Activated T-helper 1 cell treated with anti-CD3 and anti-CD28 coated beads, Interleukin-12 subunit alpha, Interleukin-12 subunit beta, Interleukin-2, Interleukin-4 antibody, amounts not matched to agents 30 ng/mL and 10 ng/mL and 1 ng/mL, durations not matched to agents 14 hours and 24 hours and 36 hours (primary cell): ENCODE data around the gene MPV17. TPM values are rescaled to one million over a fixed set of nuclear protein-coding genes. Genes with fewer than 3 reads are reported as not detected.

Experiments
- DNase-seq: peaks from one replicate; pipeline ENCODE4 v3.0.0; 2021; ENCODE audit warnings: low spot score
- H3K27ac Mint-ChIP-seq: one replicate; pipeline ENCODE4 v1.8.0; 2021; ENCODE audit warnings: mild to moderate bottlenecking, mixed read lengths
- H3K27me3 Mint-ChIP-seq: one replicate; pipeline ENCODE4 v1.8.0; 2022; ENCODE audit warnings: mild to moderate bottlenecking, moderate library complexity, mixed read lengths; ENCODE audit not compliant: insufficient read depth
- H3K36me3 Mint-ChIP-seq: one replicate; pipeline ENCODE4 v1.8.0; 2021; ENCODE audit warnings: low read depth, mixed read lengths
- H3K4me1 Mint-ChIP-seq: one replicate; pipeline ENCODE4 v1.8.0; 2021; ENCODE audit warnings: low read depth, mixed read lengths
- H3K4me3 Mint-ChIP-seq: one replicate; pipeline ENCODE4 v1.8.0; 2021; ENCODE audit warnings: mild to moderate bottlenecking, moderate library complexity, mixed read lengths
- H3K9me3 Mint-ChIP-seq: one replicate; pipeline ENCODE4 v1.8.0; 2021; ENCODE audit warnings: mixed read lengths
- intact Hi-C: fragments of 100-400 bp; cut with micrococcal nuclease; formaldehyde crosslinking; loops from one replicate; pipeline ENCODE4 v1.15.1; 2024
- total RNA-seq: library from RNA; stranded (reverse); gene quantifications from 2 replicates; pipeline ENCODE4 v1.2.3, GENCODE V29; 2022

Gene MPV17
- total RNA-seq, 1 donor from 2014 or later = 89.9 TPM

- Mint-ChIP-seq H3K9me3 (no peaks in the 10 kb centered on the region), H3K36me3 (no peaks in the 10 kb centered on the region)
- intact Hi-C loops = loop anchor here (1.0 to 2.0 kb wide), 3 partner anchors 15 to 418 kb away; partner anchors contain the start of gene MAPRE3
Measured at GRCh38 chr2:27264753-27265535, 58.0 kb downstream of the MPV17 start.

GRCh38 chr2:27264253-27264752, 58.6 kb downstream of the MPV17 start:
- Mint-ChIP-seq H3K36me3 (no peaks in the 10 kb centered on the region), H3K4me3 (peak overlapping the region; percentile 86), H3K9me3 (no peaks in the 10 kb centered on the region), H3K27ac (peak overlapping the region; percentile 6), H3K4me1 (peaks cover 14% of the 10 kb centered on the region), H3K27me3 (peaks cover 42% of the 10 kb centered on the region)
- no peak for DNase-seq
- intact Hi-C loops = loop anchor here (1.0 to 2.0 kb wide), 3 partner anchors 16 to 418 kb away; partner anchors contain the start of gene MAPRE3

More at GRCh38 chr2:27264753-27265535, 58.0 kb downstream of the MPV17 start:
- peak; percentile 32 for DNase-seq
- H3K27ac Mint-ChIP-seq = peak overlapping the region; percentile 7
- peaks cover 14% of the 10 kb centered on the region for H3K4me1 Mint-ChIP-seq
- peak overlapping the region; percentile 43 for H3K4me3 Mint-ChIP-seq
- H3K27me3 Mint-ChIP-seq = peaks cover 44% of the 10 kb centered on the region

GRCh38 chr2:27263287-27264252, 59.3 kb downstream of the MPV17 start:
- Mint-ChIP-seq H3K4me1 (peaks cover 14% of the 10 kb centered on the region), H3K4me3 (peak overlapping the region; percentile 86)

GRCh38 chr2:27262379-27263286, 60.3 kb downstream of the MPV17 start, which contains the start of gene SLC30A3:
Gene SLC30A3, minus strand, starts transcription at chr2:27263047. Its CDS starts 141 bp downstream, at chr2:27262906.
- intact Hi-C loops = loop anchor here (1.0 to 2.0 kb wide), 4 partner anchors 45 to 176 kb away; partner anchors contain the start of genes ATRAID, CAD, KHK and MPV17
- Mint-ChIP-seq H3K27me3 (peaks cover 41% of the 10 kb centered on the region), H3K9me3 (no peaks in the 10 kb centered on the region), H3K36me3 (no peaks in the 10 kb centered on the region), H3K27ac (no peak within 1 kb of the TSS), H3K4me3 (peak within 1 kb of the TSS; percentile 86), H3K4me1 (peaks cover 14% of the 10 kb centered on the region)
- DNase-seq = peak; percentile 66

More at GRCh38 chr2:27263287-27264252, 59.3 kb downstream of the MPV17 start:
- DNase-seq = no peak
- H3K36me3 Mint-ChIP-seq = no peaks in the 10 kb centered on the region
- intact Hi-C loops = loop anchor here (1.0 to 2.0 kb wide), 7 partner anchors 17 to 417 kb away; partner anchors contain the start of genes ATRAID, CAD, KHK and MAPRE3
- peaks cover 41% of the 10 kb centered on the region for H3K27me3 Mint-ChIP-seq
- no peaks in the 10 kb centered on the region for H3K9me3 Mint-ChIP-seq
- H3K27ac Mint-ChIP-seq = no peak overlapping the region

GRCh38 chr2:27261926-27262298, 61.0 kb downstream of the MPV17 start:
- intact Hi-C loops = loop anchor here (2.0 kb wide), 1 partner anchor 61 kb away; the partner anchor contains the start of gene MPV17
- H3K4me3 Mint-ChIP-seq = peak overlapping the region; percentile 59
- no peak for DNase-seq
- H3K27ac Mint-ChIP-seq = no peak overlapping the region
- peaks cover 41% of the 10 kb centered on the region for H3K27me3 Mint-ChIP-seq
- H3K4me1 Mint-ChIP-seq = peaks cover 14% of the 10 kb centered on the region
- no peaks in the 10 kb centered on the region for H3K9me3 Mint-ChIP-seq
- H3K36me3 Mint-ChIP-seq = no peaks in the 10 kb centered on the region

GRCh38 chr2:27261241-27261925, 61.5 kb downstream of the MPV17 start:
- Mint-ChIP-seq H3K27me3 (peaks cover 46% of the 10 kb centered on the region), H3K9me3 (no peaks in the 10 kb centered on the region), H3K4me1 (peaks cover 14% of the 10 kb centered on the region), H3K36me3 (no peaks in the 10 kb centered on the region), H3K27ac (no peak overlapping the region), H3K4me3 (peak overlapping the region; percentile 59)
- intact Hi-C loops = no loop called here
- no peak for DNase-seq

Other genes starting within 250 kb of the MPV17 start
- gene EMILIN1, start 244.5 kb downstream of the MPV17 start, total RNA-seq = 1.1 and 1.5 TPM in 2 replicates
- gene KHK, start 236.3 kb downstream of the MPV17 start, total RNA-seq = 12.2 and 12.4 TPM in 2 replicates
- 12.9 and 18.0 TPM in 2 replicates for gene CGREF1, start 204.0 kb downstream of the MPV17 start, total RNA-seq
- 0.34 and 0.96 TPM in 2 replicates for gene ABHD1, start 199.3 kb downstream of the MPV17 start, total RNA-seq
- 95.9 and 97.1 TPM in 2 replicates for gene PREB, start 188.5 kb downstream of the MPV17 start, total RNA-seq
- gene PRR30, start 183.7 kb downstream of the MPV17 start, total RNA-seq = not detected in 2 replicates
- not detected in 2 replicates for gene TCF23, start 174.1 kb downstream of the MPV17 start, total RNA-seq
- 107 and 111 TPM in 2 replicates for gene ATRAID, start 111.1 kb downstream of the MPV17 start, total RNA-seq
- gene SLC5A6, start 110.8 kb downstream of the MPV17 start, total RNA-seq = 89.2 and 105 TPM in 2 replicates
- 135 and 138 TPM in 2 replicates for gene CAD, start 105.7 kb downstream of the MPV17 start, total RNA-seq
- gene SLC30A3, start 60.0 kb downstream of the MPV17 start, total RNA-seq = 2.1 and 2.2 TPM in 2 replicates
- gene DNAJC5G, start 47.7 kb downstream of the MPV17 start, total RNA-seq = not detected in 2 replicates
- 0.26 TPM in 1 of 2 replicates, not detected in the other for gene TRIM54, start 40.7 kb downstream of the MPV17 start, total RNA-seq
- gene UCN, start 14.7 kb downstream of the MPV17 start, total RNA-seq = 1.4 and 1.8 TPM in 2 replicates
- 86.3 and 86.6 TPM in 2 replicates for gene GTF3C2, start 33.7 kb upstream of the MPV17 start, total RNA-seq
- gene EIF2B4, start 47.2 kb upstream of the MPV17 start, total RNA-seq = 53.9 and 55.8 TPM in 2 replicates
- 134 and 137 TPM in 2 replicates for gene SNX17, start 47.5 kb upstream of the MPV17 start, total RNA-seq
- gene ZNF513, start 57.6 kb upstream of the MPV17 start, total RNA-seq = 14.5 and 16.2 TPM in 2 replicates
- gene PPM1G, start 86.5 kb upstream of the MPV17 start, total RNA-seq = 158 and 160 TPM in 2 replicates
- 99.7 and 106 TPM in 2 replicates for gene NRBP1, start 105.5 kb upstream of the MPV17 start, total RNA-seq
- gene KRTCAP3, start 119.3 kb upstream of the MPV17 start, total RNA-seq = 3.5 and 5.7 TPM in 2 replicates
- gene IFT172, start 166.6 kb upstream of the MPV17 start, total RNA-seq = 13.4 and 13.5 TPM in 2 replicates
- 0.10 TPM in 1 of 2 replicates, not detected in the other for gene FNDC4, start 172.1 kb upstream of the MPV17 start, total RNA-seq
- not detected in 2 replicates for gene GCKR, start 173.7 kb upstream of the MPV17 start, total RNA-seq